Stomach (tissue), 4 donors: ENCODE data around the gene SNX27.

Experiments used
- CTCF ChIP-seq, 7 experiments: fragments of 450-650 bp in 4 of 7; fragments of 200-600 bp in 3 of 7; sonication (generic) in 3 of 7; IDR thresholded peaks; one replicate each; pipeline ENCODE4 v1.5.1; 2016 to 2019; ENCODE audit warnings: antibody characterized with exemption in 7 of 7, control low read depth in 2 of 7, mild to moderate bottlenecking in 1 of 7
- EP300 ChIP-seq: sonication (generic); formaldehyde crosslinking; IDR thresholded peaks from one replicate; pipeline ENCODE4 v1.6.1; 2017; ENCODE audit warnings: antibody characterized with exemption
- POLR2A ChIP-seq, 4 donors: fragments of 450-650 bp; IDR thresholded peaks; one replicate each; pipeline ENCODE4 v1.6.1; 2016; ENCODE audit warnings: antibody characterized with exemption in 4 of 4, control low read depth in 2 of 4, mild to moderate bottlenecking in 1 of 4, moderate library complexity in 1 of 4
- POLR2AphosphoS5 ChIP-seq, 3 donors: sonication (generic); formaldehyde crosslinking; IDR thresholded peaks; one replicate each; pipeline ENCODE4 v1.6.1; 2016; ENCODE audit warnings: antibody characterized with exemption in 3 of 3

- no peak for TF ChIP-seq CTCF (IDR thresholded peaks at IDR 0.05)
- TF ChIP-seq POLR2AphosphoS5 (IDR thresholded peaks at IDR 0.05): no peak
- no peak for TF ChIP-seq POLR2A (IDR thresholded peaks at IDR 0.05)
- no peak for TF ChIP-seq EP300
Observed at GRCh38 chr1:151635479-151636072, 23.7 kb downstream of the SNX27 start.
